ENCODE measurements around the gene FBXW11.

FBXW11 gene

GRCh38 chr5:171907725-171908343 lies 98.6 kb downstream of the FBXW11 start:
- TF ChIP-seq CTCF (IDR thresholded peaks at IDR 0.05; ENCODE audit: extremely low read depth, missing control alignments) = peak; percentile 69
- DNase-seq (ENCODE audit: low spot score) = peak; percentile 28

- no peak for DNase-seq (ENCODE audit: low spot score)
- no peak for TF ChIP-seq CTCF (IDR thresholded peaks at IDR 0.05; ENCODE audit: extremely low read depth, missing control alignments)
Measured at GRCh38 chr5:171906703-171907590, 99.5 kb downstream of the FBXW11 start.

GRCh38 chr5:171906066-171906570 lies 100.3 kb downstream of the FBXW11 start:
- no peak for TF ChIP-seq CTCF (IDR thresholded peaks at IDR 0.05; ENCODE audit: extremely low read depth, missing control alignments)
- no peak for DNase-seq (ENCODE audit: low spot score)

- no peak for DNase-seq (ENCODE audit: low spot score)
- TF ChIP-seq CTCF (IDR thresholded peaks at IDR 0.05; ENCODE audit: extremely low read depth, missing control alignments) = no peak
Measured at GRCh38 chr5:171904886-171905285, 101.6 kb downstream of the FBXW11 start.

- TF ChIP-seq CTCF (IDR thresholded peaks at IDR 0.05; ENCODE audit: extremely low read depth, missing control alignments) = no peak
Measured at GRCh38 chr5:171901764-171902163, 104.7 kb downstream of the FBXW11 start.

GRCh38 chr5:171899792-171900191 lies 106.6 kb downstream of the FBXW11 start:
- DNase-seq (ENCODE audit: low spot score) = no peak
- TF ChIP-seq CTCF (IDR thresholded peaks at IDR 0.05; ENCODE audit: extremely low read depth, missing control alignments) = no peak

More at GRCh38 chr5:171901764-171902163, 104.7 kb downstream of the FBXW11 start:
- DNase-seq (ENCODE audit: low spot score) = no peak

- DNase-seq (ENCODE audit: low spot score) = no peak
- no peak for TF ChIP-seq CTCF (IDR thresholded peaks at IDR 0.05; ENCODE audit: extremely low read depth, missing control alignments)
Measured at GRCh38 chr5:171898879-171899278, 107.6 kb downstream of the FBXW11 start.
